ENCODE data around the gene CHD6.

The CHD6 gene

DNA sequence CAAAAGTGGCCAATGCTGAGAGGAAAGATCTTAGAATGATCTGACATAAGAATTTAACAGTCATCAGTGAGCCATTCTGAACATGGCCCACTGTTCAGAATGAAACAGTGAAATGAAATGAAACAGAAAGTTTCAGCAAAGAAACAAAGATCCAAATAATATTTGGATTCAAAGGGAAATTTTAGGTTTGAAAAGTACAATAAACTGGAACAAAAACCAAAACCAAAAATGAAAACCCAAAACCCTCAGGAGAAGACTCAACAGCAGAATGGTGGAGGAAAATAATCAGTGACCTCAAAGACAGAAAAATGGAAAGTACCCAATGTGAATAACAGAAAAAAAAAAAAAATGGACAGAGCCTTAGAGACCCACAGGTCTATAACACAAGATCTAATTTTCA lies 185.4 kb downstream of the CHD6 start:
- no peak for DNase-seq (ENCODE audit: low read depth in 2 of 2)

DNA sequence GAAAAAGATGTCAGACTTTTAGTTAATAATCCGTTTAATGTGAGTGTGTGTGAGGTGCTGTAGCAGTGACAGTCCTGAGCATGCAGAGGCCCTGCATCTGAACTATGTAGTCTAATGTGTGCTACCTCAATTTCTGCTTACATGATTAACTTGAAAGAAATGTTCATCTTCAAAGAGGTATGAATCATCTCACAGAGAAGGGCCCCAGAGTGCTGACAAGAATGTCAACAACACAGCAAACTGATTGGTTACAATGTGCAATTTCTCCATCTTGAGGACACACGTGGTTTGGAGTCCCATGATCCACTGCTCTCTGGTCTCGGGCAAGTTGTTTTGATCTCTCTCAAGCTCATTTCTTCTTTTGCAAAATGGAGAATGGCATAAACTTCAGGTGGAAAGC lies 189.9 kb downstream of the CHD6 start:
- DNase-seq (ENCODE audit: low read depth in 2 of 2): no peak

DNA sequence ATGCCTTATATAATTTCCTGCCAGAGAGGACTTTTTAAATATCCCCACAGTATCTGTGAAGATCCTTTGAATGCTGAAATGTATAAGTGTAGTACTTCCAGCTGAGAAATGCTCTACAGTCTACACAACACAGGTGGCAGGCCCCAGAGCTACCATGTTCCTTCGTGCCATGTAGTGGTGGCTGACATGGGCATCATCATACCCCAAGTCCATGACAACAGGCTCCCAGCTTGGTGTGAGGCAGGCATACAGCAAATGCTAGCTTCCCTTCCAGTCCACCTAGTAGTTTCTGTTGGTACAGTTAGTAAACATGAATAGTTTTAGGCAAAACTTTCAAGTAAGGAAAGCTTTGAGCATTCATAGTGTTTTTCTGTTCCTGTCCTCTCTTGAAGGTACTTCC lies 190.3 kb downstream of the CHD6 start:
- DNase-seq (ENCODE audit: low read depth in 2 of 2): no peak

DNA sequence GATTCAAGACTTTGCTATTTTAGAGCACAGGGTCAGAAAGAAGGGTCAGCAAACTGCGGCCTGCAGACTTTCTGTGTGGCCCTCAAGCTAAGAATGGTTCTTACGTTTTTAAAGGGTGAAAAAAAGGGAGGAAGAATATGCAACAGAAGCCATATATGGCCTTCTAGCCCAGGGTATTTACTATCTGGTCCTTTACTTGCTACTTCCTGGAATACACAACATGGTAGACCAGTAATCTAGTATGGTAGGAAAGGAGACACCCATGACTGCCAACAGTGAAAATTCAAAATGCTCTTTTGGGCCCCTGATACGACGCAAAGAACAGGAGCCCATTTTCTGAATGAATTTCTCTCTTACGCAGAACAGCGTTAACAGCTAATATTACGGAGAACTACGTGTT lies 191.2 kb downstream of the CHD6 start:
- no peak for DNase-seq (ENCODE audit: low read depth in 2 of 2)

DNA sequence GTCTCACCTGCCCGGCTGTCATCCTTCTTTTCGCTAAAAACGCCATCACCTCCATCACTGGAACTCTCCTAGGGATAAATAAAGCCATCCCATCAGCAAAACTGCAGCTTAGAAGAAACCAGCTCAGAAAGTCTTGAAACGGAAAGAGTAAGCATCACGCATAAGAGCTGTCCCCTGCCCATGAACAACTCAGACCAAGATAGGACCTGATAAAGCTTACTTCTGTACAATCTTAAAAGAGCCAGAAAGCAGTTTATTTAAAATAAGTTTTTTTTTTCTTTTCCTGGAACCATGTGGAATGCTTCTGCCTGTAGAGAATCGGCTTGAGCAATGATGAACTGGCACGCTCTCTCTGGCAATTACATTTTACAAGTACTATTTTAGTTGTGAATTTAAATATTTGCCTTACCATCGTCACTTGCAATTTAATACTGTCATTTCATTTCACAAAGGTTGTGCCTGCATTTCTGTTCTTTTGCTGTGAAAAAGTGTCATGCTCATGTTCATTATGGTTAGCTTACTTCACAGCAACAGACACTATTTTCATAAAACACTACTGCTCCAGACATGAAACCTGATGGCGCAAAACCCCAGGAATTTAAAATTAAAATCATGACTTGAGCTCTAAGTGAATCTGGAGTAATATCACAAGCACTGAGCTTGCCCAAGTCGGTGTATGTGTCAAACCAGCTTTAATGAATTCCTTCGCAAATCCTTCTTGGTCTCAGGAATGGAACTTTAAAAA lies 191.9 kb downstream of the CHD6 start:
- no peak for DNase-seq (ENCODE audit: low read depth in 2 of 2)

DNA sequence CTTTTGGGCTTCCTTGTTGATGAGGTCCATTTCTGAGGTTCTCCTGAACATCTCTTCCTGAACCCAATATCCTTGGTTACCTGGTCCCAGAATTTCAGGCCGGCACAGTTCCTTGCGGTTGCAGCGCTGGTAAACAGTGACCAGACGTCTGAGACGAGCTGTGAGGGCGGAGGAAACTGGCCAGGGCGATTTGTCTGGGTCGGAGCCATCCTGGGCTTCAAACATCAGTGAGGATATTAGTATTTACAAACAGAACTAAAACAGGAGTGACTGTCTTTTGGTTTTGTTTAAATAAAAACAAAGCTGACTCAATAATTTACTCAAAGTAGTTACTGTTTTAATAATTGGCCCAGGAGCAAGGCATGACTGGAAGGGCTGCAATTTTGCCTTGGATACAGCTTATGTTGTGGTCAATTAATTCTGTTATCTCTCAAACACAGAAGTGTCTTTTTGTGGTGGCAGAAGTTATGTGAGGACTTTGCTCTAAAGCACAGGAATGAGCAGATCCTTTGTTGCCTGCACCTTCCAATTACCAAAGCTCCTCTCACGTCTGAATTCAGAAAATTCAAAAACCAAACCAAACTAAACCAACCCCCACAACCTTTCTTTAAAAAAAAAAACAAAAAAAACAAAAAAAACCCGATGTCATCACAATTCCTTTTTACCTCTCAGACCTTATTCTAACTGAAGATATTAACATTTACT lies 192.8 kb downstream of the CHD6 start:
- no peak for DNase-seq (ENCODE audit: low read depth in 2 of 2)

DNA sequence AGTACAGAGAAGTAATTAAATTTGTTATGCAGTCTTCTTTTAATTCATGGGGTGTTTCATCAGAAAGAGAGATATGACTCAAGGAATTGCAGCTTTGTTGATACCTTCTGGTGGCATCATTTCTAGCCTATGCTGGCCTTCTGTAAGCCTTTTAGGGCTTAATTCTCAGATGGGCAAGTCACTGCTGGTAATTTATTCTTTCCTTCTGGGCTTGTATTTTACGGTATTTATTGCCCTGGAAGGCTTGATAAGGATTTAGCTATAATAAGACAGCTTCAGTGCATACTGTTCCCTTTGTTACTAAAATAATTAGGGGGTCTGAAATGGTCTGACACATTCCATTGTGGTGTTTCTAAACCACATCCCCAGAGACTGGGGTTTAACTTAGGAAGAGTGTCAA lies 193.6 kb downstream of the CHD6 start:
- no peak for DNase-seq (ENCODE audit: low read depth in 2 of 2)

DNA sequence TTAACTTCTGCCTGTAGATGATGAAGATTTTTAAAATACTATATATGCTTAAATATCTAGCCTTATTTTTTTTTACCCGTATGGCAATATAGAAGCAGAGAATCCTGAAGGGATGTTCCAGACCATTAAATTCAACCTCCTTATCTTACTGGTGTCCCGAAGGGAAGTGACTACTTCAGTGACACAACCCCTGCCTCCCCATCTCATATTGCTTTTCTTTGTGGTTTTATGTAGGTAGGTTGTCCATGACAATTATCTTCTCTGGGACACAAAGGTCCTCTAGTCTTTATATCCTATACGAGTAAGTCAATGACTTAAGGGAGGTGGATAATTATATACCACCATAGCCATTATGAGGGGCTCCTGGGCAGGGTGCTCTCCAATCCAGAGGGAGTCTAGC lies 194.2 kb downstream of the CHD6 start:
- DNase-seq (ENCODE audit: low read depth in 2 of 2): no peak

DNA sequence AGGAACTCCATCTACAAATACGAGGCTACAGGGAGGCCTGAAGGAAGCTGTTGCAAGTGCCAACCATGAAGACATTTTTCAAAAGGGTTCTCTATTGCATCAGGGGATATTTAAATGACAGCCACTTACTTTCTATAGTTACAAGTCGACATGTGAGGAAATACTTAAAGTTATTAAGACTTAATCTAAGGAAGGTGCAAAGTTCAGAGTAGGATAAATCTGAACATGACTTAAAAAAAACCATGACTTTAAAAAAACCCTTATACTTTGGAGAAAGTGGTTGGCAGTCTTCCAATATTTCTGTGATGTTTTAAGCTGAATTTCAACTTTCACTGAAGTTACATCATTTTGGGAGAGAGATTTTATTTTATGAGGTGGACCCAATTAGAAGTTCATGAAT lies 195.2 kb downstream of the CHD6 start:
- DNase-seq (ENCODE audit: low read depth in 2 of 2): no peak

DNA sequence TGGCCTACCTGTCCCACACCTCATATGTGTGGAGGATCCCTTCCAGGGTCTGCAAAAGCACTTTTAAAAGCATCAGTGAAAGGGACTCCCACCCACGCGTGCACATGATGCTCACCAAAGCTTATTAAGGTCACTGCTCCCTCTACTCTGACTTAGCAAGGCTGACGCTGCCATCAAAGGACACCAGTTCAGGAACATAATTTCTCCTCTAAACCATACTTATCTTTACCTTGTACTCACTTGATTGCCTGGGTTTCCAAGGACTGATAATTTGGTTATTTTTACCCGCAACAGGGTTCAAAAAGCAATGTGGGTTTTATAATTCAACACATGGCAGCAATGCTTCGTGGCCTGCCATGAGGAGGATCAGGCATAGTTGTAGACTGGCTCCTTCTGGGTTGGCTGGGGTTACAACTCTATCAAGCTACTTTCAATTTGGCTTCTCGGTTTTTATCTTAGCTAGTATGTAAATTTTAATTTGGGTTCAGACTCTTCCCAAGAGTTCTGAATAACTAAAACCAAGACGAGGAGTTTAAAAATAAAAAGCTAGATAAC lies 199.4 kb downstream of the CHD6 start:
- DNase-seq (ENCODE audit: low read depth in 2 of 2): no peak

DNA sequence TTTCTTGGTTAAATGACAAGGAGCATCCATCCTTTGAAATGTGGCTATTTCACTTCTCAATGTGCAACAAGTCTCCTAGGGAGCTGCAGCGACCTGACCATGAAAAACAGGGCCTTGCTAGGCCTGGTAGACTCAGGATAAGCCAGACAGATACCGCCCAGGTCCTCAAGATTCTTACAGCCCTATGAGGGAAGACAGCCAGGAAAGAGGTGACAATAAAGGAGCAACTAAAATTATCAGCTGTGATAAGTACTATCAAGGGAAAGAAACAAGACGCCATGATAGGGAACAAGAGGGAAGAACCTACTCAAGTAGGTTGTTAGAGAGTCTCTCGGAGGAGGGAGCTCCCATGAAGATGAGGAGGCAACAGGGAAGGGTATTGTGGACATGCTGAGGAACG lies 200.1 kb downstream of the CHD6 start:
- no peak for DNase-seq (ENCODE audit: low read depth in 2 of 2)

DNA sequence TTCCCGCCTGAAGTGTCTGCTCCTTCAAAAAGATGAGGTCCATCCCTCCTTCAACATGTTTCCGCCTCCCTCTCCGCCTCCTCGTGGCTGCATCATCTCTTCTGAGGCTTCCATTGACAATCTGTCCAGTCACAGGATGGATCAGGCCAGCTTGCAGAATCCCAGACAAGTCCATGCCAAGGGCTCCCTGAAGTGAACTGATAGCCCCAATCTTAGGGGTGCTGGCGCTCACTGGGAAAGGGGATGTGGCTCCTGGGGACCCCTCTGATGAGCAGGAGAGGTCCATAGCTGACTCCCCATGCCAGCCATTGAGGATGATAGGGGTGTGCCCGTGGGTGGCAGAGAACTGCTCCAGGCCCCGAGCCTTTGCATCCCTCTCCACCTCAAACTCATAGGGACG lies 203.0 kb downstream of the CHD6 start:
- no peak for DNase-seq (ENCODE audit: low read depth in 2 of 2)

DNA sequence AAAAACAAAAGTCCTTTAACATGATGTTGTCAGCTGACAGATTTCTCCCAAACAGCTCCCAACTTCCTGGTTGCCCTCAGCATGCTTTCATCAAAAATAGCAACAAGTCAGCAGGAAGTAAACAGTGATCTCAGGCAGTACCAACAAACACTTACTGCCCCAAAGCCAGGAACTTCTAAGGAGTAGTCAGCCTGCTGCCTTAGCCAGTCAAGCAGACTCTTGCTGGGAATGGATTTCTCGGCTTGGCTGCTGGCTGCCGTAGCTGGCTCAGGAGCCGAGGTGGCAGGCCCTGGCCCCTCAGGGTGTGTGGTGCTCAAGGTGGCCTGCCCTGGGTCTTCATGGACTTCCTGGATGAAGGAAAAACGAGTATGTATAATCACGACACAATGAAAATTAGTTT lies 205.0 kb downstream of the CHD6 start:
- DNase-seq (ENCODE audit: low read depth in 2 of 2): no peak

DNA sequence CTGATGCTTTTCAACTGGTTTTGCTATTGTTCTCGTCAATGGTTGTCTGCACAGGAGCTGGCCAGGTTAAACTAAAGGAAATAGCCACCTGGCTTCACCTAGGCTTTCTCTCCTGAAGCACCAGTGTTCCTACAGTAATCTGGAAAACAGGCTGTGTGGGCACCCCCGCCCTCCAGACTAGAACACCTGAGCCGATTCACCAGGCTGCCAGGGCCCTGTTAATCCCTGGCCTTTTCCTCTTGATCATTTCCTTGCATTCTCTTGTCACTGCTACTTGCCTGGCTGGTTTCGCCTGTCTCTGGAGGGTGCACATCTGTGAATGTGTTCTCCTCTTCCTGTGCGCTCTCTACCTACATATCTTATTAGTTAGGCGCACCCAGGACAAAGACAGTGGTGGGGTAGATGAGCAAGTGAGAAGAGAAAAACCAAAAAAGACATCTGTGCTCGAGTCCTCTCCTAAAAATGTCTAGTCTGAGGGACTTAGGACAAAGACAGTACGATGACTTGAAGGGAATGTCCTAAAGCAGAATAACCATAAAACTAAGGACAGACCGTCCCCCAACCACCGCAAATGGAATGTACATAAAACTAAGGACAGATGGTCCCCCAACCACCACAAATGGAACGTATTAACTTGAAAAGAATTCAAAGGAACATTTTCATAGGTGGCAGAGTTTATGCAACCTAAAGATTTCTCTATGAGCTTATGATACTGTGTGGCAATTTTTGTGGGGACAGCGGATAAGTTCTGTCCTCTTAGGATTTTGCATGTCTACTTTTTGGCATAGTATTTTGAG lies 205.7 kb downstream of the CHD6 start:
- DNase-seq (ENCODE audit: low read depth in 2 of 2): no peak

DNA sequence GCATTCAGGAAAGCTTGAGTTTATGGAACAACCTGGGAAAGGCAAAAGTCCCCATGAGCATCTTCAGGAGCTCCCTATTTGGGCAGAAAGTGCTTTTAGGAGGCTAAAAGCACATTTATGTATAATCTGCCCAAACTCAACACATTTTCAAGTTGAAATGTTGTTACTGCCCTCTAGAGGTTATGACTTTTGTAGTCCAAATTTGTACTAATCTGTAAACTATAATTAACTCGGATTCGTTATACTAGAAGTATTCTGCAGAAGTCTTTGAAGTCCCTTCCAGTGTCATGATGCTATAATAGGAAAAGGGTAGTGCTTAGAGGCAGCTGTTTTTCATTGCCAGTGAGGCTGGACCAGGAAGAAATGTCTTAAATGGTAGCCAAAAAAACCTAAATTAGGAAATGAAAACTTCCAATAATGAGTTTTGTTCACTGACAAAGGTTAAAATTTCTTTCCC lies 206.8 kb downstream of the CHD6 start:
- DNase-seq (ENCODE audit: low read depth in 2 of 2): no peak

DNA sequence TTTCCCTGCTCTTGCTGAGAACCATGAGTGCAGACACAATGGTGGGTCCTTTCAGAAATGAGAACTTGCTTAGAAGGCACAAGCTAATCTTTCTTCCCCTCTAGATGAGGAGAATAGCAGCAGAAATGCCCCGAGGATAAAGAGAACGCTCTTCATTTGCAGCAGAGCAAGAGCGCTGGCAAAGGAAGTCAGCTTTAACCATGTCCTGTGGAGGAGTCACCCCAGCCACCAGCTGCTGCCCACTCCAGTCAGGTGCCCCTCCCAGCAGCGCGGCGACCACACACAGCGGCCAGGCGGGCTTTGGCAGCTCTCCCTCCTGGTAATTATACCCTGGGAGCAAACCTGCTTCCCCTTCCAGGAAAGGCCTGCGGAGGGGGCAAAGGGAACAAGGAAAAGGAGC lies 209.2 kb downstream of the CHD6 start:
- no peak for DNase-seq (ENCODE audit: low read depth in 2 of 2)

DNA sequence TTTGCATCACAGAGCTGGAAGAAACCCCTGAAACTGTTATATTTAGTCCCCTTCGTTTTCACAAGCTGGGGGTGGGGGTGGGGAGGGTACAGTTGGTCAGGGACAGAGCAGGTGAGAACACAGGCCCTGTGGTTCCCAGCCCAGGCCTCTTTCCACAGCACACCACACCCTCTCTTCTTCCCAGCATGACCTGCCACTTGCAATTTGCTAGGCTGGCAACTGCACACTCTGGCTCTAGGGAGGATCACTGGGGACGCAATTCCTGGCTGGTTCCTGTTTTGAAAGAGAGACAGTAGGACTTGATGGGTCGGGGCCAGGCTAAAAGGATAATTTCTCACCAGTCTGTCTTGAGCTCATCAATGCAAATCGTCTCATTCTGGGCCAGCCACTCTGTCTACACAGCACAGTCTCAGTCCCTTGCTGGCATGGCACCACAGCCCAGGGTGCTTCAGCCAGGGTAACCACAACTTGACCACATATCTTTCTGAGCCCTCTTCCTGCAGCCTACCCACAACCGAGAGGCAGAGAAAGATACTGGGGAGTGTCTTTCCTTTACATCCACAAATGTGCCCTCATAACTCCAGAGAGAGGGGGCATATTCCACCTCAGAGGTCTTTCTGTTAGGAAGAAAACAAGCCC lies 209.9 kb downstream of the CHD6 start:
- no peak for DNase-seq (ENCODE audit: low read depth in 2 of 2)

DNA sequence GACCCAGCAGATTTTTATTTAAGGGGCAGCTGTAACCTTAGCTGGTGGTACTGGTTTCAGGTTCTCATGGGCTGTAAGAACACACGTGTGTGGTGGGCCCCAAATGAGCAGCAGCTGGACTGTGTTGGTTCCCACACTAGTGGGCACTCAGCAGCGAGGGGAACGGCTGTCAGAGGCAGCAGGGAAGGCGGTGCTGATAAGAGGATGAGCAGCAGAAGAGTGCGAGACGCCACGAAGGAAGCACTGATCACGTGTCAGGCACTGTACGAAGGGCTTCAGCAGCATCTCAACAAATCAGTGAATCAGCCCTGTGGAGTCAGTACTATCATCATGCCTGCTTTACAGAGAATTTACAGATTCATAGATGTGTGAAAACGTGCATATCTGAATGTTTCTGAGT lies 210.6 kb downstream of the CHD6 start:
- no peak for DNase-seq (ENCODE audit: low read depth in 2 of 2)

DNA sequence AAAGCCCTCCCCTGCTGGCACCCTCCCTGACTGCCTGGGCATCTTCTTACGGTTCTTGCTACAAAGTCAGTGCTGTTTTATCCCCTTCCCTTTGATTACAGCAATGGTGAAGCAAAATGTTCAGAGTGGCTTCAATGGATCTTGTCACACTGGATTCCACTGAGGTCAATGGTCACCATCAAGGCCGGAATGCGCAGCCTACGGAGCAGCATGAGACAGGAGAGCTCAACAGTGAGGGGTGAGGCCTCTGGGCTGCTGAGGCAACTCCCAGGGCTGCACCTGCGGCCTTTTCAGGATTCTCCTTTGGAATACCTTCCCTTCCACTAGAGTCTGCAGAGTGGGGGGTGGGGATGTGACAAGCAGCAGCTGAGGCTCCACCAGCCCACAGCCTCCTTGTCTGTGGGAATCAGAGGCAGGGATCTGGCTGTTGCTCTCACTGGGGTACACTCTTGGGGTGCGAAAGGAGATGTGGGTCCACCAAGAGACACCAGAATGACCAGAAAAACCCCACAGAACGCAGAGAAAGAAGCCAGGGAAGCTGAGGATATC lies 211.2 kb downstream of the CHD6 start:
- DNase-seq (ENCODE audit: low read depth in 2 of 2): no peak

DNA sequence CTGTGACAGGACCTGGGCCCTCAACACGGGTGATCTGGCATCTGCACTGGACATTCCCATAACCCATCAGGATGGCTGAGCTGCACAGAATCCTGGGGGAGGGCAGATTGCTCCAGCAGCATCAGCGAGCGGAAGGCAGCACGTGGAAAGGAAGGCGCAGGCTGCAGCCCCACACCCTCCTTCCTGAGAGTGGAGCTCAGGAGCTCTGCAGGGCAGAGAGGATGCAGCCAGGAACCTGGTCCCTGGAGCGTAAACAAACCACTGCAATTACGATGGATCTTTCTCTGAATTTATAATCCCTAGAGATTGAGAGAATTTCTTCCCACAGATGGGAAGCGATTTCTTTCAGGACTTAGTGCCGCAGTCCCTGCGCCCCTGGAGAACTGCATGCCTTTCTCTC lies 211.8 kb downstream of the CHD6 start:
- no peak for DNase-seq (ENCODE audit: low read depth in 2 of 2)

DNA sequence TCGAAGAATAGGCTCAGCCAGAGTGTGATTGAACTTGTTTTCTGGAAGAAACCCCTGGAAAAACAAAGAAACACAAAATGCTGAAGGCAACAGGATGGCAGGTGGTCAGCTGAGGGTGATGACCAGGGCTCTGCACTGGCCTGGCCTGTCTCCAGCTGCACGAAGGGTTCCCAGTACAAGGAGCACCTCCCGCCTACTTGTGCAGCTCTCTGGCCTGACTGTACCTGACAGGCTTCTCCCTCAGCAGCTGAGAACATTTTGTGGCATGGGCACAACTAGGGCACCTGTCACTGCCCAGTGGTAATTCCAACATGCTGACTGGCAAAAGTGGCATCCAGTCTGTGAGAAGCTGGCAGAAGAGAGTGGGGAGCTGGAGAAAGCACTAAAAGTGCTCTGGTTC lies 212.7 kb downstream of the CHD6 start:
- DNase-seq (ENCODE audit: low read depth in 2 of 2): no peak

DNA sequence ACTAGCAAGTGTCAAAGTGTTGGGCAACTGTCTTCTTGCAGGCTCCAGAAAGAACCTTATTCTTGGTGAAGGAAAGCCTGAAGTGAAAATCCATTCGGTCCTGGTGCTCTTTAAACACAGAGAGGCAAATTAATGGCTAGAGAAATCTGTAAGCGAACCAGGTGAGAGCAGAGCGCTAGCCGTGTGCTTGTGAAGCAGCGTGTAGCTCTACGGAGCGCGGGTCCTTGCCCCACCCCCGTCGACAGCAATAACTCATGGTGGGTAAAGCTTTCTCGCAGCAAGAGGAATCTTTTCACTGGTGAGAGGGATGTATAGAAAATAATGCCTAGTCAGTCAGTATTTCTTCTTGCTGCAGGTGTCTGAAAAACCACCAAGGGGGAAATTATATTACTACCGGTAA lies 214.6 kb downstream of the CHD6 start:
- DNase-seq (ENCODE audit: low read depth in 2 of 2): no peak
